Prostate gland (tissue), 2 donors: ENCODE data around the gene CITED1. TPM values are rescaled to one million over a fixed set of nuclear protein-coding genes. Genes with fewer than 3 reads are reported as not detected.

Source experiments
- DNase-seq: peaks from one replicate; pipeline ENCODE4 v3.0.0-alpha.2; 2019; ENCODE audit warnings: low spot score
- H3K27ac ChIP-seq, 2 donors: fragments of 200-600 bp; sonication (generic); 2 replicates each; pipeline ENCODE4 v1.5.1; 2017 to 2019
- H3K27me3 ChIP-seq: fragments of 200-600 bp; sonication (generic); replicated peaks from 2 replicates; pipeline ENCODE4 v1.5.1; 2019; ENCODE audit not compliant: insufficient read depth
- H3K36me3 ChIP-seq, 2 donors: fragments of 200-600 bp; sonication (generic); 1 replicate in 1 of 2; 2 replicates in 1 of 2; pipeline versions ENCODE4 v1.5.1 to v1.8.1; 2017 to 2019
- H3K4me1 ChIP-seq: fragments of 200-600 bp; sonication (generic); replicated peaks from 2 replicates; pipeline ENCODE4 v1.5.1; 2019
- H3K4me3 ChIP-seq, 2 donors: fragments of 200-600 bp; sonication (generic); 2 replicates each; pipeline ENCODE4 v1.5.1; 2017 to 2019
- H3K9me3 ChIP-seq: fragments of 200-600 bp; sonication (generic); 2 replicates; pipeline ENCODE4 v1.5.1; 2017
- CTCF ChIP-seq, 4 experiments: fragments of 200-600 bp in 2 of 4; fragments of 450-650 bp in 2 of 4; sonication (generic) in 2 of 4; IDR thresholded peaks; 1 replicate in 3 of 4; 2 replicates in 1 of 4; pipeline ENCODE4 v1.5.1; 2016 to 2019; ENCODE audit warnings: antibody characterized with exemption in 4 of 4, mild to moderate bottlenecking in 2 of 4, moderate library complexity in 2 of 4
- POLR2A ChIP-seq: fragments of 450-650 bp; IDR thresholded peaks from one replicate; pipeline ENCODE4 v1.6.1; 2016; ENCODE audit warnings: antibody characterized with exemption, mild to moderate bottlenecking
- POLR2AphosphoS5 ChIP-seq: sonication (generic); formaldehyde crosslinking; IDR thresholded peaks from one replicate; pipeline ENCODE4 v1.6.1; 2017; ENCODE audit warnings: antibody characterized with exemption
- WGBS: methylation state at CpG from one replicate; pipeline ENCODE4 v1.1.5; 2018; 5-methylcytosine and 5-hydroxymethylcytosine counted together
- intact Hi-C: fragments of 100-400 bp; cut with DNase I; formaldehyde crosslinking; loops from one replicate; pipeline ENCODE4 v1.14.2; 2022
- total RNA-seq, 2 donors: library from RNA; depleted of rRNA; stranded (reverse); fragments of >200 nt; gene quantifications; one replicate each; pipeline ENCODE4 v1.1.0, GENCODE V29; 2016

CITED1 gene
- total RNA-seq, 2 donors from 2014 or later: 20.1 to 552 TPM

DNA sequence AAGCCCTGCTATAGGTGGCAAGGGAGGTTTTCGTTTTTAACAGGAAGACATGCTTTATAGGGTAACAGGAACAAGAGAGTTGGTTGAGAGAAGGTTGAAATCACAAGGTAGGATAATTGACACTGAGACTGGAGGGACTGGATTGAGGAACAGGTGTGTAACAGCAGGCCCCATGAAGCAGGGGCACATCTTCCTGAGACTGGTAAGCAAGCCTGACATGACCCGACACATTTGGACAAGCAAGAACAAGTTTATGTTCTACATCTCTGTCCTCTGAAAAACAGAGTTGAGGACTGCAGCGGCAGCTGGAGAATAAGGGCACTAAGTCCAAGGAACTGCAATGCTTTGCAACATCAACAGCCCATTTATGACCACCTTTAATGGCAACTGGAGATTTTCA is 33.9 kb downstream of the CITED1 start:
- intact Hi-C loops: no loop called here
- 39% methylated on average over 3 of the region's 3 CpGs for WGBS

DNA sequence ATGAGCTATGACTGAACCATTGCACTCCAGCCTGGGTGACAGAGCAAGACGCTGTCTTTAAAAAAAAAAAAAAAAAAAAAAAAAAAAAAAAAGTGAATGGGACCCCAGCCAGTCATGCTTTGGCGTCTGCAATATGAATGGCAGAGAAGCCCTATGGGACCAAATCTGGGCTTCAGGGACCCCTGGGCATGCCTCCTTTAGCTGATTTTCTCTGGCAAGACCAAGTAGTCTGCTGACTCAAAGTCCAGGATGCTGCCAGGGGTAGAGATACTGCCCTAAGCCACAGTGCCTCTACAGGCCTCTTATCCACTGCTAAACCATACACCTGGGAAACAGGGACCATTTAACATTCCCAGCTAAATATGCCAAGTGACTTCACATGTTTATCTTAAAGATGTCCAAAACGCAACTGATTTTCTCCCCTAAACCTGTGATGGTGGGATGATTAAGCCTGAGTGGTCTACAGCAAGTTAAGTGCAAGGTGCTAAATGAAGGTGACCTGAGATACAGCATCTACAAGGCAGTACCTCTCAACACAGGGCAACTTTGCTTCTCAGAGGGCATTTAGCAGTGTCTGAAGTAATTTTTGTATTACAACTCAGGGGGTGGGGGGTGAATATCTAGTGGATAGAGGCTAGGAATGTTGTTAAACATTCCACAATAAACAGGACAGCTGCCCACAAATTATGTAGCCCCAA is 34.5 kb downstream of the CITED1 start:
- DNase-seq: no peak
- Histone ChIP-seq H3K27ac (no peak overlapping the region), H3K27me3 (no peaks in the 10 kb centered on the region), H3K4me1 (no peaks in the 10 kb centered on the region), H3K9me3 (no peaks in the 10 kb centered on the region), H3K36me3 (no peaks in the 10 kb centered on the region), H3K4me3 (no peak overlapping the region)
- WGBS: 50% methylated on average over 3 of the region's 3 CpGs
- no peak for TF ChIP-seq POLR2A
- no peak for TF ChIP-seq CTCF (IDR thresholded peaks at IDR 0.05)
- TF ChIP-seq POLR2AphosphoS5: no peak
- intact Hi-C loops: no loop called here

More for the DNA sequence above, 33.9 kb downstream of the CITED1 start:
- Histone ChIP-seq H3K4me3 (no peak overlapping the region), H3K36me3 (no peaks in the 10 kb centered on the region), H3K9me3 (no peaks in the 10 kb centered on the region), H3K27me3 (no peaks in the 10 kb centered on the region), H3K27ac (no peak overlapping the region), H3K4me1 (no peaks in the 10 kb centered on the region)
- no peak for TF ChIP-seq POLR2AphosphoS5
- DNase-seq: peak; percentile 30

GRCh38 chrX:72270316-72270866 is 35.3 kb downstream of the CITED1 start:
- intact Hi-C loops: no loop called here

GRCh38 chrX:72269671-72270251 is 36.0 kb downstream of the CITED1 start:
- H3K36me3 ChIP-seq: no peaks in the 10 kb centered on the region
- DNase-seq: no peak
- H3K9me3 ChIP-seq: no peaks in the 10 kb centered on the region
- 55% methylated on average over 3 of the region's 3 CpGs for WGBS
- H3K4me3 ChIP-seq: no peak overlapping the region
- H3K27ac ChIP-seq: no peak overlapping the region
- no peaks in the 10 kb centered on the region for H3K27me3 ChIP-seq
- intact Hi-C loops: no loop called here
- TF ChIP-seq POLR2AphosphoS5: no peak
- TF ChIP-seq CTCF (IDR thresholded peaks at IDR 0.05): no peak
- no peak for TF ChIP-seq POLR2A
- no peaks in the 10 kb centered on the region for H3K4me1 ChIP-seq

More at GRCh38 chrX:72270316-72270866, 35.3 kb downstream of the CITED1 start:
- 82% methylated on average over 3 of the region's 5 CpGs for WGBS
- H3K27me3 ChIP-seq: no peaks in the 10 kb centered on the region
- H3K36me3 ChIP-seq: no peaks in the 10 kb centered on the region
- no peaks in the 10 kb centered on the region for H3K4me1 ChIP-seq
- no peaks in the 10 kb centered on the region for H3K9me3 ChIP-seq
- no peak overlapping the region for H3K27ac ChIP-seq
- no peak overlapping the region for H3K4me3 ChIP-seq
- no peak for DNase-seq
- TF ChIP-seq CTCF (IDR thresholded peaks at IDR 0.05): no peak
- TF ChIP-seq POLR2AphosphoS5: no peak
- no peak for TF ChIP-seq POLR2A

- Histone ChIP-seq H3K27ac (no peak overlapping the region), H3K36me3 (no peaks in the 10 kb centered on the region), H3K9me3 (no peaks in the 10 kb centered on the region), H3K4me1 (no peaks in the 10 kb centered on the region), H3K4me3 (no peak overlapping the region), H3K27me3 (no peaks in the 10 kb centered on the region)
- 74% methylated on average over 2 of the region's 2 CpGs for WGBS
- no peak for TF ChIP-seq POLR2A
- no peak for DNase-seq
- intact Hi-C loops: no loop called here
Measured at GRCh38 chrX:72268597-72269365, 36.9 kb downstream of the CITED1 start.
